Testis (tissue), 2 donors: ENCODE data around the gene GPR39.

Experiments
- POLR2A ChIP-seq: fragments of 450-650 bp; IDR thresholded peaks from one replicate; pipeline ENCODE4 v1.6.1; 2017; ENCODE audit warnings: antibody characterized with exemption, mild to moderate bottlenecking, moderate library complexity
- TF ChIP-seq, protein P1 (sequence below), 3 experiments: fragments of 450-650 bp in 2 of 3; fragments of 200-600 bp in 1 of 3; sonication (generic) in 1 of 3; IDR thresholded peaks; one replicate each; pipeline ENCODE4 v1.5.1; 2016 to 2019; ENCODE audit warnings: antibody characterized with exemption in 3 of 3, mild to moderate bottlenecking in 2 of 3, moderate library complexity in 1 of 3

DNA sequence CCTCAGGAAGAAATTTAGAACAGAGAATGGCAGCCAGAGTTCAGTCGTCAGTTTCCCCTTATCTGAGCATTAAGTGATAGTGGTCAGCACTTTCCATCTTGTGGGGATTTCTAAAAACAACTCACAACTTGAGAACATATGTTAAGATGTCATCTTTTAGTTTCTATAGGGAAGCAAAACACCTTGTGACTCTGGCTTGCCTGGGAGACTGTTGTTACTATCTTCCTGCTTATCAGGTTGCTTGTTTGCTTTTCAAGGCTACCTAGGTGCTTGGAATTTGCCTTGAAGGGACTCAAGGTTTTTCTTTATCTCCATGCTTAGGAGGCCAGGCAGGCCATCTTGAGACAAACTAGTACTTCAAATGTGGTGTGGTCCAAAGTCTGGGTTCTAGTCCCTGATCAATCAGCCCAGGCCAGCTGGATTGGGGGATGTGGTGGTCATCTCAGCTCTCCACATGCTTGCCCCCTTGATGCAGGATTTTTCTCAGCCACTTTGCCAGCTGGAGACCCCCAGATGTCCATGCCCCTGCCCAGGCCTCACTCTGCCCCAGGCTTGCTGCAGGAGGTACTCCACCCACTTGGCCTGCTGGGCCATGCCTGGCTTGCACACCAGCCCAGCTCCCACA, 127.5 kb downstream of the GPR39 start:
- TF ChIP-seq POLR2A, result no peak
- TF ChIP-seq, protein P1, sequence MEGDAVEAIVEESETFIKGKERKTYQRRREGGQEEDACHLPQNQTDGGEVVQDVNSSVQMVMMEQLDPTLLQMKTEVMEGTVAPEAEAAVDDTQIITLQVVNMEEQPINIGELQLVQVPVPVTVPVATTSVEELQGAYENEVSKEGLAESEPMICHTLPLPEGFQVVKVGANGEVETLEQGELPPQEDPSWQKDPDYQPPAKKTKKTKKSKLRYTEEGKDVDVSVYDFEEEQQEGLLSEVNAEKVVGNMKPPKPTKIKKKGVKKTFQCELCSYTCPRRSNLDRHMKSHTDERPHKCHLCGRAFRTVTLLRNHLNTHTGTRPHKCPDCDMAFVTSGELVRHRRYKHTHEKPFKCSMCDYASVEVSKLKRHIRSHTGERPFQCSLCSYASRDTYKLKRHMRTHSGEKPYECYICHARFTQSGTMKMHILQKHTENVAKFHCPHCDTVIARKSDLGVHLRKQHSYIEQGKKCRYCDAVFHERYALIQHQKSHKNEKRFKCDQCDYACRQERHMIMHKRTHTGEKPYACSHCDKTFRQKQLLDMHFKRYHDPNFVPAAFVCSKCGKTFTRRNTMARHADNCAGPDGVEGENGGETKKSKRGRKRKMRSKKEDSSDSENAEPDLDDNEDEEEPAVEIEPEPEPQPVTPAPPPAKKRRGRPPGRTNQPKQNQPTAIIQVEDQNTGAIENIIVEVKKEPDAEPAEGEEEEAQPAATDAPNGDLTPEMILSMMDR (IDR thresholded peaks at IDR 0.05), result no peak
